KBM-7 (cell line): ENCODE data around the gene FOXK2.

Source experiments
- DNase-seq: peaks from one replicate; pipeline ENCODE4 v3.0.0-alpha.2; 2015
- in situ Hi-C: fragments of 300-500 bp; cut with MboI; formaldehyde crosslinking; loops from 2 replicates; pipeline ENCODE4 v1.14.3; 2020; ENCODE audit warnings: low sequenced_read_pairs, low pct_unique_long_range_greater_than_20kb, mixed read lengths

Gene FOXK2

DNA sequence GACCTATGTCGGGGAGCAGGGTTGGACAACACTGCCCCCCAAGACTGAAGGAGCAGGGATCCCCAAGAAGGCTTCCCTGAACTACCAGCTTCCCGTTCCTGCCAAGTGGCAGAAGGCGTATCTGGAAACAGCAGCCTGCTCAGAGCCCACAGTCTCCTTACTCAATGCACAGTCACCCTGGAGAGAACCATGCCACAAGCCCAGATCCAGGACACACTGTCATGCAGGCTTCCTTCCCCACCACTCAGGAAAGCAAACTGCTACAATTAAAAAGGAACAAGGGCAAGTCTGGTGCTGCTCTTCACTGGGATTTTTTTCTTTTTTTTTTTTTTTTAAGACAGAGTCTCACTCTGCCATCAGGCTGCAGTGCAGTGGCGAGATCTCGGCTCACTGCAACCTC is 120.5 kb downstream of the FOXK2 start:
- no peak for DNase-seq
- in situ Hi-C loops = no loop called here

DNA sequence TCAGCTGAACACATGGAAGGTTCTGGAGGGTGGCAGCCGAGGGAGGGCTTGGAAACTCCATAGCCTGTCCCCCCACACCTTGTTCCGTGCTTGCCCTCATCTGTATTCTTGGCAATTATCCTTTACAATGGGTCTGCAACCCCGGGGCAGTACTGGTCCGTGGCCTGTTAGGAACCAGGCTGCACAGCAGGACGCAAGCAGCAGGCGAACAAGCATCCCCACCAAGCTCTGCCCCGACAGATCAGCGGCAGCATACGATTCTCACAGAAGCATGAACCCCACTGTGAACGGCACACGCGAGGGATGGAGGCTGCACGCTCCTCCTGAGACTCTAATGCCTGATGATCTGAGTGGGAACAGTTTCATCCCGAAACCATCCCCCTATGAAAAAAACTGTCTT is 122.5 kb downstream of the FOXK2 start:
- in situ Hi-C loops = no loop called here
- DNase-seq = no peak

DNA sequence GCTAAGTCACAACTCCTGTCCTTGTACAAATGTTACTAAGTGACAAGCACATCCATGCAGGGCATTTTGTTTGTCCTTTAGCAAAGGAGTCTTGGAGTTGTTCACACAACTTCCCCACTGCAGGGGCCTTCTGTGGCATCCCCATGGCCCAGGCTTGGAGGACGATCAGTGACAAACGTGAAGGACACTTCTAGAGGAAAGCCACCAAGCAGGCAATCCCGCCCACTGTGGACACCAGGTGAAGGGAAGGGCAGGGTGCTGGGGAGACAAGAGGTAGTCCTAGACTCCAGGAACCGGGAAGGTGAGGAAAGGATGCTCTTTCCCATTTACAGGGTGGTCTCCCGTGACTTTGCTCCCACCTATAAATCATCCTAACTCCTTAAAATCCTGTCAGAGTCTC is 124.6 kb downstream of the FOXK2 start:
- no peak for DNase-seq
- in situ Hi-C loops = no loop called here

DNA sequence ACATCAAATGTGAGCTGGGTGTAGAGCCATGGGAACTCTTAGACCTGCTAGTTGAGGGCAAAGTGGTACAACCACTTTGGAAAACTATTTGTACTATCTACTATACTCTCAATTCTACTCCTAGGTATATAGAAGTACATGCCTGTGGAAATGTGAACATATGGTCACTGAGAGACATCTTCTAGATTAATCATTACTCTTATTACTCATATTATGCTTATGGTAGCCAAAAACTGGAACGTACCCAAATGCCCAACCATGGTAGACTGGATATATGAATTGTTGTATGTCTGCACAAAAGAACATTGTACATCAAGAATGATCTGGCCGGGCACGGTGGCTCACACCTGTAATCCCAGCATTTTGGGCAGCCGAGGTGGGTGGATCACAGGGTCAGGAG is 126.0 kb downstream of the FOXK2 start:
- no peak for DNase-seq
- in situ Hi-C loops = no loop called here

DNA sequence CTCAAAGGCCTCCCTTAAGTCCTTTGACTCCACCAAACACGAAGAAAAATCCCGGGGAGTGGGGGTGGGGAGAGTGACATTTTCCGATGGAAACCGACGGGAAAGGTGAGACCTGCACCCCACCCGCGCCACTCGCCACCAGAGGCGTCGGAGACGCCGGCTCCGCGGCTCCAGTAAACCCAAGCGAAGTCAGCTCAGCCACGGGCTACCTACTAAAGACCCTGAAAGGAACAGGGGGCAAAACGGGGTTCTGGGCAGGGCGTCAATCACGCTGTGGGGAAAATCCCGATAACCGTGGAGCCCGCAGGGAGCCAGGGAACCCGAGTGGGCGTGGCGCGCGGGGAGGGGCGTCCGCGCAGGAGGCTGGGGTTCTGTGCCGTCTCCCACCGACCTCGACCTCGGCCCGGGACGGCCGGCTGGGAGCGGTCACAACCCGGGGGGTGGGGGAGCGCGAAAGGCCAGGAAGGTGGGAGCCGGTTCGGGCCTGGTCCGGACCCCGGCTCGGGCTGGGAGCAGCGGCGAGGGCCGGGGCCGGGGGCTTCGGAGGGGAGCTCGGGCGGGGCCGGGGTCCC is 128.1 kb downstream of the FOXK2 start:
- DNase-seq = no peak
- in situ Hi-C loops = no loop called here

DNA sequence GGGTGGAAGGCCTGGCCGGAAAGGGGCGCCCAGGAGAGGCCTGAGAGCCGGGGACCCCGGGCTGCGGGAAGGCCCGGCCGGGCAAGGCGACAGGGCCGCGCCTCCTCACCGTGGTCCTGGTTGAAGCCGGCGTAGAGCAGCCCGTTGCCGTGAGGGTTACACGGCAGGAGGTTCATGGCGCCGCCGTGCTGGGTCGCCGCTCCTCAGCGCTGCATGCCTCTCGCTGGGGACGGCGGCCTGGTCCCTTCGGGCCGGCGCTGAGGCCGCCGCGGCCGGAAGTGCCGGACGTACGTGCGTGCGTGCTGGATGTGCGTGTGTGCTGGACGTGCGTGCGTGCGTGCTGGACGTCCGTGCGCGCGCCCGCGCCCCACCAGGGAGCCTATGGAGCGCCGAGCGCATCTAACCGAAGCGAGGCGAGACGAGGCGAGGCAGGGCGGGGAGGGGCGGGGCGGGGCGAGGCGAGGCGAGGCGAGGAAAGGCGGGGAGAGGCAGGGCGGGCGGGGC is 128.7 kb downstream of the FOXK2 start, which contains the start of gene WDR45B:
Gene WDR45B, minus strand, starts transcription at position 280 of the 504 bp plus-strand sequence. Its CDS starts 104 bp downstream, at position 176.
- in situ Hi-C loops = no loop called here
- peak; percentile 94 for DNase-seq

DNA sequence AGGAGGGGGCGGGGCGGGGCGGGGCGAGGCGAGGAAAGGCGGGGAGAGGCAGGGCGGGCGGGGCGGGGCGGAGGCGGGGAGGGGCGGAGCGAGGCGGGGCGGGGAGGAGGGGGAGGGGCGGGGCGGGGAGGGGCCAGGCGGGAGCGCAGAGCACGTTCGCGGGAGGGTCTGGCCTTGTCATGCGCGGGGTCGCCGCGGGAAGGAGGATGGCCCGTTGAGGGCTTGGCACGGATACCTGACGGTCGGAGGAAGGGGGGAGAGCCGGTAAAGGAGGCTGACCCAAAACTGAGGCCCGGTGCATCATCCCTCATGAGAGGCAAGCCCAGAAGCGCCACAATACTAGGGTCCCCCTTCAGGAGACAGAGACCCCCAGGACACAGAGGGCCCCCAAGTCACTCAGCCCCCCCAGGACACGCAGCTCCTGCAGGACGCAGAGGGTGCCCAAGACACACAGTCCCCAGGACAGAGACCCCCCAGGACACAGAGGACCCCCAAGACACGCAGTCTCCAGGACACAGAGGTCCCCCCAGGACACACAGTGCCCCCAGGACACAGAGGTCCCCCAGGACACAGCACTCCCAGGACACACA is 129.3 kb downstream of the FOXK2 start:
- in situ Hi-C loops = no loop called here
- peak; percentile 30 for DNase-seq

DNA sequence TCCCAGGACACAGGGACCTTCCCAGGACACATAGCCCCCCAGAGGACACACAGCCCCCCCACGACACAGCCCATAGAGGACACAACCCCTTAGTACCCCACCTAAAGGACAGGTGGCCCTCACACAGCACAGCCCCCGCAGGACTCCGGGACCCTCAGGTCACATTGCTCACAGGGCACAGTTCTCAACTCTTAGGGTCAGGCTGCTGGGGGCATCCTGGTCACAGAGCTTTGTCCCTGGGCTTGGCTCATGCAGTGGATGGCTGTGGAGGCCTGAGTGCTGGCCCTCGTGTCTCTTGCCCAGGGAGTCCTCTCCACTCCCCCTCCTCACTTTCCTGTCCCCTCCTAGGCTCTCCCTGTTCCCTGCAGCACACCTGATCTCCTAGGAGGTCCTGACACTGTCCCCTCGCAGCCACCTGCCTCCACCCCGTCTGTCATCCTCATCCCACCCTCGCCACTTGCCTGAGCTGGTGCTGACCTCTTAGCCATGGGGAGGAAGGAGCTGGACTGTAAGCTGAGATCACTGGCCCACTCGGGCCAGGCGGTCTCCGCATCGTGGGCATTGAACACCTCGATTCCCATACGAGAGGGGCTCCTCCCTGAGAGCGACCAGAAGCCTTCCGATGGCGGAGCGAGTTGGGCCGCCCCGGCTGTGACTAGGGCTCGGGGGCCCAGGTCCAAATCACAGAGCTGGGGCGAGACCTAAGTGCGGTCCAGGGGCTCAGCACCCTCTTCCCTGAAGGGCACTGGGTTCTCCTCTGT is 130.1 kb downstream of the FOXK2 start:
- in situ Hi-C loops = no loop called here

DNA sequence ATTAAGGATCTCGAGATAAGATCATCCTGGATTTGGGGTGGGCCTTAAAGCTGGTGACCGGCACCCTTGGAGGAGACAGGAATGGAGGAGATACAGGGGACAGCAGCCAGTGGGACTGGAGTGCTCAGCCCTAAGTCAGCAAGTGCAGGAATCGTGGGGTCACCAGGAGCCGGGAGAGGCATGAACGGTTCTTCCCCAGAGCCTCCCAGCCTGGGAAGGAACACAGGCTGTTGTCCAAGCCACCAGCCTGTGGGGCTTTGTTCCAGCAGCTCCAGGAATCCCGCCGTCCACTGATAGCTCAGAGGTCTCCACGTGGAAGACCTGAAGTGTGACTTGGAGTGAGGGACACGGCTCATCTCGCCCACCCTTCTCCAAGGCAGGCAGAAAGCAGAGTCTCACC is 131.2 kb downstream of the FOXK2 start:
- no peak for DNase-seq
- in situ Hi-C loops = no loop called here

More for the DNA sequence above, 130.1 kb downstream of the FOXK2 start:
- no peak for DNase-seq

DNA sequence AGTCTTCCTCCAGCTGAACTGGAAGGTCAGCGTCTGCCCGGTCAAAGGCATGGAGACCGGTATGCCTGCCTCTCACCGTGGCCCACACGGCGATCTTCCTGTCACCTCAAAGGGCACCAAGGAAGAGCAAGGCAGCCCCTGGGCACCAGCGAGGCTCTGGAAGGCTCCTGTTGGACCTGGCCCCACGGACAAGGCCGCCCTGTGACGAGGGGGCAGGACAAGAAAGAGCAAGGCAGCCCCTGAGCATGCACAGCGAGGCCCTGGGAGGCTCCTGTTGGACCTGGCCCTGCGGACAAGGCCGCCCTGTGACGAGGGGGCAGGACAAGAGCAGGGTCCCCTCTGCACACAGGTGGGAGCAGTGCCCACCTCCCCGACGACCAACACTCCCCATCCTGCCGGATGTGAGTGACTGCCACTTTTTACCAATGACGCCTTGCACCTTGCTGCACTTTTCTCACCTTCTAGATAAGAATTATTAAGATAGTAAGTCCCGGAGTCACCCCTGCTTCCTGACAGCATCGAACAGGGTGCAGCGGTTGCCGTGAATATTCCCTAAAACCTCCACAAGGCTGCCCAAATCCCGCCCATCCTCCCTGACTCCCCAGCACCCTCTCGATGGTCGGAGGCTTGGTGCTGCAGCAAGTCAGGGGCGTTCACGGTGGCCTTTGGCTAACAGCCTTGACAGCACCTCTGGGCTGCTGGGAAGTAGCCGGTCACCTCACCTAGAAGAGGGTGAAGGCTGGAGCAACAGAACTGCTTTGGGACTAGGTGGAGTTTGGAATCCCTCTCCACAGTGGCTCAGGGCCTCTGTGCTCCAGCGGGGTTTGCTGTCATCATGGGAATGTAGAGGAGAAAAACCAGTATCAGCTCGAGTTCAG is 134.4 kb downstream of the FOXK2 start:
- in situ Hi-C loops = no loop called here
- DNase-seq = no peak
